Neuron (in vitro differentiated cells): ENCODE results near the gene PHF10.
A peak's percentile ranks its signal among the peaks of the same experiment; 100 is the strongest.
"Not testable (repeated sequence)": the region's sequence is repeated elsewhere in the genome, so short reads cannot be mapped to it uniquely, and the experiment has no call there.

Source experiments
- H2AFZ ChIP-seq: one replicate; pipeline ENCODE4 v1.6.1; 2013; ENCODE audit warnings: low read depth, mild to moderate bottlenecking, inconsistent platforms, low read length, moderate library complexity
- H3K27me3 ChIP-seq: one replicate; pipeline ENCODE4 v1.6.1; 2013; ENCODE audit warnings: low read length; ENCODE audit not compliant: insufficient read depth
- H3K36me3 ChIP-seq: one replicate; pipeline ENCODE4 v1.6.1; 2013; ENCODE audit warnings: low read length; ENCODE audit not compliant: insufficient read depth
- H3K4me1 ChIP-seq: one replicate; pipeline ENCODE4 v1.6.1; 2013; ENCODE audit warnings: low read length; ENCODE audit not compliant: insufficient read depth
- H3K4me3 ChIP-seq: 2 replicates; pipeline ENCODE4 v1.5.1; 2013; ENCODE audit warnings: mild to moderate bottlenecking, low read length, moderate library complexity
- H3K9me3 ChIP-seq: one replicate; pipeline ENCODE4 v1.6.1; 2013; ENCODE audit warnings: low read length

PHF10 gene

DNA sequence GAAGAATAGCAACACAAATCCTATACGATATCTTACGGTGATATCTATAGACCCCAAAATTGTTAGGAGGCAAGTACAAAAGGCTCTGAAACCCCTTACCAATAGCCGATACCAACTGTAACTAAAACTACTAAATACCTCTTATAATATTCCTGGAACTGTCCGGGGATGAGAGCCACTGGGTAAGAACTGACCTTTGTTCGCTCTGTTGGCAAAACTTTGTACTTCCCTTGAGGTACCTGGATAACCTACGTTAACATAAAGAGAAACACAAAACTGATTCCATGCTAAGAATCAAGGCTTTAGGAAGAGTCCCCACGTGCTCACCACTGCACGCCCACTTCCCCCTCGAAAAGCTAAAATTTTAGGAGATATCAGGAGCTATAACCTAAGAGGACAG lies 9.7 kb downstream of the PHF10 start:
- no peak overlapping the region for H3K4me3 ChIP-seq
- H2AFZ ChIP-seq, result no peak overlapping the region
- peaks cover 84% of the 10 kb centered on the region for H3K36me3 ChIP-seq
- H3K4me1 ChIP-seq, result no peaks in the 10 kb centered on the region
- no peaks in the 10 kb centered on the region for H3K27me3 ChIP-seq
- no peaks in the 10 kb centered on the region for H3K9me3 ChIP-seq

DNA sequence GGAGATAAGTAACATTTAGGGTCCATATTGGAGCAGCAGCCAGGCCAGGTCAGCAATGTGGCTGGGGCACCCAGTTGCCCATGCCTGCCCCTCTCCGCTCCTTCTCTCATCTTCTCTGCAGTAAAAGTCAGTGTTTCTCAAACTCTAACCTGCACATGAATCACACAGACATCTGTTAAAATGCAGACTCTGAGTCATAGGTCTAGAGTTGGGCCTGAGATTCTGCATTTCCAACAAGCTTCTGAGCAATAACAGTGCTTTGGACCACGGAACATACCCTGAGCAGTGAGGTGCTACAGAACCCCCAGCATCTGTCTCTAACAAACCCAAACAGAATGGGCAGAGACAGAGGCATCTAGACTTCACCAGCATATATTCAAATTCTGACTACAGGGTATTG lies 10.1 kb downstream of the PHF10 start:
- H3K27me3 ChIP-seq, result no peaks in the 10 kb centered on the region
- H3K9me3 ChIP-seq, result no peaks in the 10 kb centered on the region
- H3K4me3 ChIP-seq, result no peak overlapping the region
- H2AFZ ChIP-seq, result no peak overlapping the region
- H3K4me1 ChIP-seq, result no peaks in the 10 kb centered on the region
- peaks cover 86% of the 10 kb centered on the region for H3K36me3 ChIP-seq

DNA sequence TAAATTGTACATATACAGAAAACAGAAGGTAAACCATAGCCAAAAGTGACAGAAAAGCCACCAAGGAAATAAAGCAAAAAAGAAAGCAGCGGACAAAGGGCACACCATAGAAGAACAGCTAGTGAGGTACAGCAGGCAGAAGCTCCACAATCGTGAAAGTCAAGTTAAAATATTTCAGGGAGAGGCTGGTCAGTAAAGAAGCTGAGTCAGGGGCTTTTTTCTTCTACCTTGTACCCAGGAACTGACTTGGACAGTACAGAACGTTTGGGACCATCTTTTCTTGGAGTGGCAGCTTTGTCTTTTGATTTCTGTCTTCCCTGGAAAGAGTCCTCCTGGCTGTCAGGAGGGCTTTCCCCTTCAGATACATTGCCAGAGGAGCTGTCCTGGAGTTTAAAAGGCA lies 14.3 kb downstream of the PHF10 start:
- Histone ChIP-seq H3K9me3 (no peaks in the 10 kb centered on the region), H3K4me1 (peaks cover 3% of the 10 kb centered on the region), H2AFZ (no peak overlapping the region), H3K36me3 (peaks cover 85% of the 10 kb centered on the region), H3K27me3 (no peaks in the 10 kb centered on the region), H3K4me3 (no peak overlapping the region)

DNA sequence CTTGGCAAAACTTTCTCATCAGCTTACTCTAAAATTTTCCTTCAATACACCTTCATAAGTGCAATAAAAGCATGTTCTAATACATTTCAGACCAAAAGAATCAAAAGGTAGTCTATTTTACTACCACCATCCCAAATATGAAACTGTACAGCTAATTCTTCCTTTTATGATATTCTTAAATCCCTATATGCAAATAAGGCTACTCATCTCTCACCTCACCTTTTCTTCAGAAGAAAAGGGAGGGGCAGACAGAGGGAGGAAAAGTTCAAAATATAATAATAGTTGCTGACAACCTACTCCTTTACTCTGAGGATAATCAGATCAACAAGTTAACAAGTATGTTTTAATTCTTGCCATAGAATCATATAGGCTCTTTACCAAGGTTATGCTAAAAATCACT lies 15.0 kb downstream of the PHF10 start:
- Histone ChIP-seq H3K4me3 (no peak overlapping the region), H3K4me1 (peaks cover 7% of the 10 kb centered on the region), H3K36me3 (peaks cover 81% of the 10 kb centered on the region), H3K27me3 (no peaks in the 10 kb centered on the region), H3K9me3 (no peaks in the 10 kb centered on the region), H2AFZ (no peak overlapping the region)

DNA sequence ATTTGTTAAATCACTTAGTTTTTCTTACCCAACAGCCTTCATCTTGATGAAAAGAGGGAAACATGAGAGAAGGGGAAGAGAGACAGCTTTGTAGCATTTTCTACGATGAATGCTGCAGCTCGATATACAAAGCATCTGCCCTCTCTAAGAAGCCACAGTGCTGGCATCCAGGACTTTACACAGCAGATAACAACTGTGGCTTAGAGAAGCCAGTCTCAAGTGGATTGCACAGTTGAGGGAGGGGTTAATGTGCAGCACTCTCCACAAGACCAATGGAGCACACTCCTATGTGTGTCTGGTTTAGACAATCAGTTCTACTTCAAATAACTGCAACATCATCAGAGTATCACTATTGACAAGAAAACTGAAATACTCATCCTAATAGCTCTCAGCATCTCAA lies 16.5 kb downstream of the PHF10 start:
- no peak overlapping the region for H2AFZ ChIP-seq
- H3K4me1 ChIP-seq, result peaks cover 22% of the 10 kb centered on the region
- peaks cover 80% of the 10 kb centered on the region for H3K36me3 ChIP-seq
- no peaks in the 10 kb centered on the region for H3K9me3 ChIP-seq
- no peaks in the 10 kb centered on the region for H3K27me3 ChIP-seq
- H3K4me3 ChIP-seq, result no peak overlapping the region

DNA sequence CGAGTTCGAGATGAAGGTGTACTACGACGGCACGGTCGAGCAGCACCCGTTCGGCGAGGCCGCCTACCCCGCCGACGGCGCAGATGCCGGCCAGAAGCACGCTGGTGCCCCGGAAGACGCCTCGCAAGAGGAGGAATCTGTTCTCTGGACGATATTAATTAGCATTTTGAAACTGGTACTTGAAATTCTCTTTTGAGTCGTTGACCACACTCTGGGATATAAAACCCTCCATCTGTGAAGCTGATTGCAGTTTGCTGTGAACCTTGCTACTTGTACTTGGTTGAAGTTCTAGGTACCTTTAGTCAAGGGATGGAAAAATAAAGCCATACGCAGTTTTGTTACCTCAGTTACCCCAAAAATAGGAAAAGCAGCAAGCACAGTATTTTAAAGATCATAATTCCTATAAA lies 21.5 kb downstream of the PHF10 start:
- Histone ChIP-seq H2AFZ (no peak overlapping the region), H3K4me3 (peak overlapping the region; percentile 91), H3K4me1 (peaks cover 39% of the 10 kb centered on the region), H3K9me3 (no peaks in the 10 kb centered on the region), H3K27me3 (no peaks in the 10 kb centered on the region), H3K36me3 (peaks cover 45% of the 10 kb centered on the region)

DNA sequence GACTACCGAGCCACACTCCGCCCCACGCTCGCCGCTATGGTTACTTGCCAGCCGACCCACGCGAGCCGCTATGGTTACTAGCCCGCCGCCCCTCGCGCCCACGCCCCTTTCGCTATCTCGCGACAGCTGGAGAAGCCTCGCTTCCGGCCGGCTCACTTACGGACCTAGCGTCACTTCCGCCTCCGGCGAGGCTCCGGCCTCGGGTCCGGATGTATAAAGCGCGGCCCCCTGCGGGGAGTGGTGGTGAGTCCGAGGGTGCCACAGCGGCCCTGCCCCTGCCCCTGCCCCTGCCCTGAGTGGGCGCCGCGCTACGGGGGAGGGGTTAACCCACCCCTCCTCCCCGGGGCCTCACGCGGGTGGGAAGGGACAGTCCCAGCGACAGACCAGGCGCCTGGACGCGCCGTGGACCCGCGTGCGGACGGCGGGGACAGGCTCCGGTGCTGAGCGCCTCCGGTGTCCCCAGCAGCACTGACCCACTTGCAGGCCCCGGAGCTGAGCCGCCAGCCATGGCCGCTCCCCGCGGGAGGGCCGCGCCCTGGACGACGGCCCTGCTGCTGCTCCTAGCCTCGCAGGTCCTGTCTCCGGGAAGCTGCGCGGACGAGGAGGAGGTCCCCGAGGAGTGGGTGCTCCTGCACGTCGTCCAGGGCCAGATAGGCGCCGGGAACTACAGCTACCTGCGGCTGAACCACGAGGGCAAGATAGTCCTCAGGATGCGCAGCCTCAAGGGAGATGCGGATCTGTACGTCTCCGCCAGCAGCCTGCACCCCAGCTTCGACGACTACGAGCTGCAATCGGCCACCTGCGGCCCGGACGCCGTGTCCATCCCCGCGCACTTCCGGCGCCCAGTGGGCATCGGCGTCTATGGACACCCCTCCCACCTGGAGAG lies 22.1 kb downstream of the PHF10 start, which contains the start of the genes C6orf120 and WDR27:
TSS of gene C6orf120 (plus strand) at position 173 of the 886 bp plus-strand sequence. CDS start at position 507, 334 bp downstream.
TSS of gene WDR27 (minus strand) at position 76 of the 886 bp plus-strand sequence. CDS start 13,024 bp downstream, outside the sequence.
- H3K4me1 ChIP-seq, result peaks cover 39% of the 10 kb centered on the region
- H3K27me3 ChIP-seq, result no peaks in the 10 kb centered on the region
- peak within 1 kb of the TSS; percentile 91 for H3K4me3 ChIP-seq
- H3K9me3 ChIP-seq, result peaks cover 2% of the 10 kb centered on the region
- peak within 1 kb of the TSS; percentile 82 for H2AFZ ChIP-seq
- H3K36me3 ChIP-seq, result peaks cover 38% of the 10 kb centered on the region

DNA sequence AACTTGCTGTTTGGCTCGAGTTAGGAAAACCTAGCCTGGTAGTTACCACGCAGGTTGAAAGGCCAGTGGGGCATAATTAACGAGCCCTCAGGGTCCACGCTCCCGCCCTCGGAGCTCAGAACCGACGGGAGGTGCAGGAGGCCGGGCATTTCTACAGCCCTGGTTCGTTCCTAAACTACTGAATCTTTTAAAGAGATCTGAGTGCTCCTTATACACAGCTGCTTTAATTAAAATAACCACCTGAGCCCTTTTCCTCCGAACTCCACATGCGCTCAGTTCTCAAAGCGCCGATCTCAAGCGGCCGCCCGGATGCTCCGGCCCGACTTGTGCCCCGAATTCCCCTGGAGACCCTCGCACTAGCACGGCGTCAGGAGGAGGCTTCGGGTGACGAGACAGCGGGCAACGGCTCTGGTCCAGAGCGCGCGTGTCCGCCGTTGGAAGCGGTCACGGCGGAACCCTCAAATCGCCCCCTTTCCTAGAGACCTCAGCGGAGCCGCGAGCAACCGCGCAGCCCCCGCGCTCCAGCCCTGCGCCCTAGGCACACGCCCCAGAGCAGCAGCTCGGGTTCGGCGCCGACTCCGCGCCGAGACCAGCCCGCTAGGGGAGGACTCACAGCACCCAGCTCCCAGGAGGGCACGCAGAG lies 22.9 kb downstream of the PHF10 start:
- peaks cover 3% of the 10 kb centered on the region for H3K9me3 ChIP-seq
- peak overlapping the region; percentile 82 for H2AFZ ChIP-seq
- peak overlapping the region; percentile 91 for H3K4me3 ChIP-seq
- peaks cover 39% of the 10 kb centered on the region for H3K4me1 ChIP-seq
- peaks cover 34% of the 10 kb centered on the region for H3K36me3 ChIP-seq
- no peaks in the 10 kb centered on the region for H3K27me3 ChIP-seq

DNA sequence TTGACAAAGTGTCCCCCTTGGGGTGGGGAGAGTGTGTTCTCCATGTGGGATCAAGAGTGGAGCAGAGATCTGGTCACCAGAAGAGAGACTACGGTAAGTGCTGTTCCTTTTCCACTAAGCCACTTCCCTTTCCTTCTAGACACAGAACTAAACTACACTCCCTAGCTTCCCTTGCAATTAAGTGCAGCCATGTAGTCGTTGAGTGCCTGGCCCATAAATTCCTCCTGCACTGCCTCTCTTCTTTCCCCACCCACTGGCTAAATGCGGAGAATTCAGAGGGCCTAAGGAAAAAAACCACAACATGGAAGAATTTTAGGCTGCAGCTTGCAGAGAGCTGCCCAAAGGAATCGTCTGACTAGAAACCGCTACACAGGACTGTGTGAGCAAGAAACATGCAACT lies 24.0 kb downstream of the PHF10 start:
- Histone ChIP-seq H3K4me1 (peaks cover 39% of the 10 kb centered on the region), H3K4me3 (peak overlapping the region; percentile 91), H2AFZ (no peak overlapping the region), H3K36me3 (peaks cover 25% of the 10 kb centered on the region), H3K27me3 (no peaks in the 10 kb centered on the region), H3K9me3 (peaks cover 6% of the 10 kb centered on the region)

DNA sequence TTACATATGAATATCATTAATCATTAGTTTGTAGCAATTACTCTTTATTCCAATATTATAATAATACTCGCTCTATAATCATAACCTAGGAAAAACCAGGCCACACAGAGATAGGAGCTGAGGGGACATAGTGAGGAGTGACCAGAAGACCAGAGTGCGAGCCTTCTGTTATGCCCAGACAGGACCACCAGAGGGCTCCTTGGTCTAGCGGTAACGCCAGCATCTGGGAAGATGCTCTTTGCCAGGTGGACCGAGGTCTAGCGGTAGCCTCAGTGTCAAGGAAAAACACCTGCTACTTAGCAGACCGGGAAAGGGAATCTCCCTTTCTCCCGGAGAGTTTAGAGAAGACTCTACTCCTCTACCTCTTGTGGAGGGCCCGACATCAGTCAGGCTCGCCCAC lies 27.2 kb downstream of the PHF10 start:
- H2AFZ ChIP-seq, H3K4me3 ChIP-seq, H3K27me3 ChIP-seq: not testable (repeated sequence)
- peaks cover 14% of the 10 kb centered on the region for H3K36me3 ChIP-seq
- peaks cover 13% of the 10 kb centered on the region for H3K4me1 ChIP-seq
- H3K9me3 ChIP-seq, result peaks cover 19% of the 10 kb centered on the region

DNA sequence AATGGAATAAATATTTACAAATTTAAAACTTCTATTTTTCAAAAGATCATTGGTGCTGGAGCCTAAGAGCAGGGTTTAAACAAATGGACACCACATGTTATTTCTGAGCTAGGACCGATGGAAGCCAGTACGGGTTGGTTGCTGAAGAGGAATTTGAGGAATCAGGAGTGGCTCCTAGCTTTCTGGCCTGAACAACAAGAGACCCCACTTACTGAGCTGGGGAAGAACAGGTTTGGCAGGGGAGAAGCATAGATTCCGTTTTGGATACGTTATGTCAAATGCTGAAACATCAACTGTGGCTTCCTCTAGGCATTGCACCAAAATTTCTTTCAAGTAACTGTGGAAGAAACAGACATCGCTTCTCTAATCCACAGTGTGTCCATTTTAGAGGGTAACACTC lies 29.2 kb downstream of the PHF10 start:
- no peaks in the 10 kb centered on the region for H3K27me3 ChIP-seq
- no peak overlapping the region for H2AFZ ChIP-seq
- peaks cover 14% of the 10 kb centered on the region for H3K36me3 ChIP-seq
- H3K4me3 ChIP-seq, result no peak overlapping the region
- peaks cover 24% of the 10 kb centered on the region for H3K9me3 ChIP-seq
- peaks cover 2% of the 10 kb centered on the region for H3K4me1 ChIP-seq

DNA sequence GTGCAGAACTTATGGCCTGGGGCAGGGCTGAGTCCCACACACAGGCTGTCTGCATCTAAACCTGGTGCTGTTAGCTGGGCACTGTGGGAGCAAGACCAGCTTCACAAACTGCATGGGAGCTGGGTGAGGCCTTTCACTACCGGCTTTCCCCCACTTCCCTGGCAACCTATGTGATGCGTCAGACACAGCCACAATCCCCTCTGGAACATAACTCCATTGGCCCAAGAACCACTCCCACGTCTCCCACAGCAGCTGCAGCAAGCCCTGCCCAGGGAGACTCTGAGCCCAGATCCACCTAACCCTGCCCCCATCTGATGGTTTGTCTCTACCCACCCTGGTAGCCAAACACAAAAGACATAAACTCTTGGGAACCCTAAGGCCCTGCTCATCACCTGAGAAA lies 31.8 kb downstream of the PHF10 start:
- Histone ChIP-seq H3K4me3 (no peak overlapping the region), H3K27me3 (no peaks in the 10 kb centered on the region), H3K4me1 (no peaks in the 10 kb centered on the region), H3K36me3 (peaks cover 19% of the 10 kb centered on the region), H2AFZ (no peak overlapping the region), H3K9me3 (peaks cover 38% of the 10 kb centered on the region)

DNA sequence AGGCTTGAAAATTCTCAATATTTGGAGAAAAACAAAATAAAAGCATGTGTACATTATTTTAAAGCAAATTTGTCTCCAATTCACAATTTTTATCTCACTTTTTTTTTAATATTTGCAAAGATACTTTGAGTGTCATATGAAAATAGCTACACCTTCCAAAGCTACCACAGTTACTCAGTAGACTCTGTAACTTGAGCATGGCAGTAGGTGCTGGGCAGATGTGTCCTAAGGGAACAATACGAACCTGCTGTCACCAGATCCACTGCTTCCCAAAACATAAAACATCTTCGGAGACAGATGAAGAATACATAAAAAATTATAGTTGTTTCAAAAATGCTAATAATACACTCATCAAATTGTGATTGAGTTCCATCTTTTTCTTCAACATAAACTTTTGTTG lies 33.0 kb downstream of the PHF10 start:
- Histone ChIP-seq H3K27me3 (no peaks in the 10 kb centered on the region), H3K9me3 (peaks cover 39% of the 10 kb centered on the region), H3K4me1 (no peaks in the 10 kb centered on the region), H3K4me3 (no peak overlapping the region), H3K36me3 (peaks cover 28% of the 10 kb centered on the region), H2AFZ (no peak overlapping the region)
